ENCODE results near the gene MIA2. TPM values are rescaled to one million over a fixed set of nuclear protein-coding genes. Genes with fewer than 3 reads are reported as not detected.
"Not testable (repeated sequence)": the region's sequence is repeated elsewhere in the genome, so short reads cannot be mapped to it uniquely, and the experiment has no call there.

Gene MIA2
- total RNA-seq, 1 experiment from 2014 or later, result 15.0 TPM

GRCh38 chr14:39231751-39232553 lies 1.8 kb upstream of the MIA2 start:
- peak; percentile 35 for DNase-seq
- not testable (repeated sequence) for H3K4me2 ChIP-seq (ENCODE audit: insufficient read depth, insufficient read length, low read length); H2BK15ac ChIP-seq (ENCODE audit: low read depth, low read length); H4K91ac ChIP-seq (ENCODE audit: insufficient read length, low read depth, low read length); H2AK5ac ChIP-seq (ENCODE audit: insufficient read length, low read length); H3K36me3 Mint-ChIP-seq (ENCODE audit: insufficient read depth in 1 of 3, low read depth in 3 of 3); H2AFZ ChIP-seq (ENCODE audit: low read length); H3K27me3 Mint-ChIP-seq (ENCODE audit: low read depth); H4K20me1 ChIP-seq (ENCODE audit: control insufficient read depth, insufficient read depth, insufficient read length); H3K9me3 ChIP-seq (ENCODE audit: control insufficient read depth, low read depth, low read length); H3K79me1 ChIP-seq (ENCODE audit: insufficient read depth, low read depth, low read length, poor library complexity, severe bottlenecking); H3K56ac ChIP-seq (ENCODE audit: insufficient read length, low read depth, low read length); H3K4ac ChIP-seq (ENCODE audit: low read depth, low read length); H3K23ac ChIP-seq (ENCODE audit: insufficient read length, low read depth, low read length); H2BK12ac ChIP-seq (ENCODE audit: insufficient read length, low read depth, low read length); H3K14ac ChIP-seq (ENCODE audit: insufficient read depth, low read length); H3K9me3 Mint-ChIP-seq; H3K79me2 ChIP-seq (ENCODE audit: insufficient read depth, low read length); H3K27ac ChIP-seq (ENCODE audit: insufficient read length, low read depth, low read length); H2BK5ac ChIP-seq (ENCODE audit: insufficient read length, low read length); H3K27ac Mint-ChIP-seq; H3K23me2 ChIP-seq (ENCODE audit: insufficient read length, low read depth, low read length, poor library complexity, severe bottlenecking); H3K9ac ChIP-seq (ENCODE audit: extremely low read depth, insufficient read length, low read length); H3K4me1 Mint-ChIP-seq; H2BK120ac ChIP-seq (ENCODE audit: low read depth, low read length, poor library complexity, severe bottlenecking); H2BK20ac ChIP-seq (ENCODE audit: low read depth, low read length, poor library complexity, severe bottlenecking); H3K18ac ChIP-seq (ENCODE audit: insufficient read length, low read depth, low read length); H4K8ac ChIP-seq (replicated peaks; ENCODE audit: insufficient read length, low read depth, low read length); H4K5ac ChIP-seq (ENCODE audit: insufficient read length, low read depth, low read length); H3T11ph ChIP-seq (ENCODE audit: low read length); H3K27me3 ChIP-seq (ENCODE audit: insufficient read depth, low read length); H3K4me3 Mint-ChIP-seq; H3K4me1 ChIP-seq (ENCODE audit: insufficient read depth, low read length)
- TF ChIP-seq, protein P1, sequence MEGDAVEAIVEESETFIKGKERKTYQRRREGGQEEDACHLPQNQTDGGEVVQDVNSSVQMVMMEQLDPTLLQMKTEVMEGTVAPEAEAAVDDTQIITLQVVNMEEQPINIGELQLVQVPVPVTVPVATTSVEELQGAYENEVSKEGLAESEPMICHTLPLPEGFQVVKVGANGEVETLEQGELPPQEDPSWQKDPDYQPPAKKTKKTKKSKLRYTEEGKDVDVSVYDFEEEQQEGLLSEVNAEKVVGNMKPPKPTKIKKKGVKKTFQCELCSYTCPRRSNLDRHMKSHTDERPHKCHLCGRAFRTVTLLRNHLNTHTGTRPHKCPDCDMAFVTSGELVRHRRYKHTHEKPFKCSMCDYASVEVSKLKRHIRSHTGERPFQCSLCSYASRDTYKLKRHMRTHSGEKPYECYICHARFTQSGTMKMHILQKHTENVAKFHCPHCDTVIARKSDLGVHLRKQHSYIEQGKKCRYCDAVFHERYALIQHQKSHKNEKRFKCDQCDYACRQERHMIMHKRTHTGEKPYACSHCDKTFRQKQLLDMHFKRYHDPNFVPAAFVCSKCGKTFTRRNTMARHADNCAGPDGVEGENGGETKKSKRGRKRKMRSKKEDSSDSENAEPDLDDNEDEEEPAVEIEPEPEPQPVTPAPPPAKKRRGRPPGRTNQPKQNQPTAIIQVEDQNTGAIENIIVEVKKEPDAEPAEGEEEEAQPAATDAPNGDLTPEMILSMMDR (conservative IDR thresholded peaks at IDR 0.05), result peak; percentile 61
- no CpG with 5 or more reads among the region's 11 CpGs for WGBS (ENCODE audit: extremely low coverage, insufficient read length, low lambda C conversion rate)
